ENCODE data around the gene TMC4.
A peak's percentile ranks its signal among the peaks of the same experiment; 100 is the strongest.

DNA sequence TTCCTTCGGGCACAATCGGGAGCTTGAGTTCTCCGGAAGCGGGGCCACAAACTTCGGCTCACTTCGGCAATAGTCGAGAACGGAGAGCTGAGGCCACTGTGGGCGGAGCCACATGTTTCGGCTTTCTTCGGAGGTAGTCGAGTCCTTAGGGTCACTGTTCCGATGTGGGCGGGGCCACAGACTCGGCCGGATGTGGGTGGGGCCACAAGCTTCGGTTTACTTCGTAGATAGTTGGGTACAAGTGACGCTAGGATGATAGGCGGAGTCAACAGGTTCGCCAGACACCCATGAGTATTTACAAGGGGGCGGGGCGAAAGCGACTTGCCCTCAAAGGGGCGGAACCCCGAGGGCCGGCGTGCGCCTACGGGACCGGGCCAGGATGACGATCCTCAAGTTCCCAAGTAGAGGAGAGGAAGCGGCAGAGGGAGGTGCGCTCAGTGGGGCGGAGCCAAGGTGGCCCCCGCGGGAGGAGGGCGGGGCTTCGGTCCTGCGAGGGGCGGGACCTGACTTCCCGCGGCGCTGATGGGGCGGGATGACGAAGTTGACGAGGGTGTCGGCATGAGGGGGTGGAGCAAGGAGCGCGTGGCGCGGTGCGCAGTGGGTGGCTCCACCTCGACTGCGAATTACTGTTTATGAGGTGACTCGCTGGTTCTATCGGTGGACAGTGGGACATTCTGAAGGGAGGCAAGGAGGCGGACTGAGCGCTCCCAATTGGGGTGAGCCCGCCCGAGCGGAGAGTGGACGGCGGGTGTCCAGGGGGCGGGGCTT, 17.0 kb upstream of the TMC4 start:
- TF ChIP-seq, protein P1, sequence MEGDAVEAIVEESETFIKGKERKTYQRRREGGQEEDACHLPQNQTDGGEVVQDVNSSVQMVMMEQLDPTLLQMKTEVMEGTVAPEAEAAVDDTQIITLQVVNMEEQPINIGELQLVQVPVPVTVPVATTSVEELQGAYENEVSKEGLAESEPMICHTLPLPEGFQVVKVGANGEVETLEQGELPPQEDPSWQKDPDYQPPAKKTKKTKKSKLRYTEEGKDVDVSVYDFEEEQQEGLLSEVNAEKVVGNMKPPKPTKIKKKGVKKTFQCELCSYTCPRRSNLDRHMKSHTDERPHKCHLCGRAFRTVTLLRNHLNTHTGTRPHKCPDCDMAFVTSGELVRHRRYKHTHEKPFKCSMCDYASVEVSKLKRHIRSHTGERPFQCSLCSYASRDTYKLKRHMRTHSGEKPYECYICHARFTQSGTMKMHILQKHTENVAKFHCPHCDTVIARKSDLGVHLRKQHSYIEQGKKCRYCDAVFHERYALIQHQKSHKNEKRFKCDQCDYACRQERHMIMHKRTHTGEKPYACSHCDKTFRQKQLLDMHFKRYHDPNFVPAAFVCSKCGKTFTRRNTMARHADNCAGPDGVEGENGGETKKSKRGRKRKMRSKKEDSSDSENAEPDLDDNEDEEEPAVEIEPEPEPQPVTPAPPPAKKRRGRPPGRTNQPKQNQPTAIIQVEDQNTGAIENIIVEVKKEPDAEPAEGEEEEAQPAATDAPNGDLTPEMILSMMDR (IDR thresholded peaks at IDR 0.05): no peak
- TF ChIP-seq POLR2AphosphoS5 (IDR thresholded peaks at IDR 0.05): peak; percentile 90 to 97 (median 96)
